Transverse colon (tissue), 4 donors: ENCODE results near the gene EEFSEC. TPM values are rescaled to one million over a fixed set of nuclear protein-coding genes. Genes with fewer than 3 reads are reported as not detected.

Source experiments
- DNase-seq: peaks from one replicate; pipeline ENCODE4 v3.0.0-alpha.2; 2019
- H3K27ac ChIP-seq, 4 donors: fragments of 200-600 bp; sonication (generic); 2 replicates each; pipeline ENCODE4 v1.5.1; 2016 to 2018; ENCODE audit warnings: inconsistent platforms in 4 of 4
- H3K27me3 ChIP-seq: fragments of 200-600 bp; sonication (generic); 2 replicates; pipeline ENCODE4 v1.5.1; 2017; ENCODE audit warnings: inconsistent platforms
- H3K36me3 ChIP-seq, 4 donors: fragments of 200-600 bp; sonication (generic); 2 replicates each; pipeline ENCODE4 v1.5.1; 2017 to 2019; ENCODE audit warnings: inconsistent platforms in 4 of 4
- H3K4me1 ChIP-seq, 4 donors: fragments of 200-600 bp; sonication (generic); 2 replicates each; pipeline ENCODE4 v1.5.1; 2017 to 2020; ENCODE audit warnings: inconsistent platforms in 4 of 4
- H3K4me3 ChIP-seq, 4 donors: fragments of 200-600 bp; sonication (generic); 1 replicate in 1 of 4; 2 replicates in 3 of 4; pipeline versions ENCODE4 v1.5.1 to v1.6.1; 2017 to 2019; ENCODE audit warnings: inconsistent platforms in 4 of 4
- H3K9me3 ChIP-seq, 2 donors: fragments of 200-600 bp; sonication (generic); 2 replicates each; pipeline ENCODE4 v1.5.1; 2017 to 2019; ENCODE audit warnings: inconsistent platforms in 2 of 2
- EP300 ChIP-seq: sonication (generic); formaldehyde crosslinking; IDR thresholded peaks from one replicate; pipeline ENCODE4 v1.6.1; 2017; ENCODE audit warnings: antibody characterized with exemption, low read depth
- POLR2A ChIP-seq: fragments of 450-650 bp; IDR thresholded peaks from one replicate; pipeline ENCODE4 v1.6.1; 2016; ENCODE audit warnings: antibody characterized with exemption, mild to moderate bottlenecking, moderate library complexity
- POLR2AphosphoS5 ChIP-seq, 3 donors: sonication (generic); formaldehyde crosslinking; IDR thresholded peaks; one replicate each; pipeline ENCODE4 v1.6.1; 2016; ENCODE audit warnings: antibody characterized with exemption in 3 of 3
- WGBS, 2 donors: methylation state at CpG; one replicate each; pipeline ENCODE4 v1.1.5; 2018; ENCODE audit warnings: low coverage in 1 of 2; 5-methylcytosine and 5-hydroxymethylcytosine counted together
- in situ Hi-C, 4 donors: fragments of 200-750 bp; cut with MboI; loops; one replicate each; pipeline versions ENCODE4 v1.15.0 to v1.15.1; 2017; ENCODE audit warnings: low sequenced_read_pairs in 3 of 4, low pct_ligation_motif_present in 1 of 4, low pct_unique_long_range_greater_than_20kb in 1 of 4
- intact Hi-C: fragments of 100-400 bp; cut with DNase I; formaldehyde crosslinking; loops from one replicate; pipeline ENCODE4 v1.15.1; 2023; ENCODE audit warnings: low total_unique reads
- total RNA-seq, 4 donors: library from RNA; depleted of rRNA; stranded (reverse); fragments of >200 nt; gene quantifications; one replicate each; pipeline ENCODE4 v1.1.0, GENCODE V29; 2016
- TF ChIP-seq, protein P1 (sequence below), 5 experiments: fragments of 200-600 bp in 3 of 5; fragments of 450-650 bp in 2 of 5; sonication (generic) in 3 of 5; IDR thresholded peaks; 1 replicate in 2 of 5; 2 replicates in 3 of 5; pipeline ENCODE4 v1.5.1; 2016 to 2017; ENCODE audit warnings: antibody characterized with exemption in 5 of 5, inconsistent platforms in 3 of 5, mild to moderate bottlenecking in 2 of 5, moderate library complexity in 1 of 5

The EEFSEC gene
- total RNA-seq, 4 donors from 2014 or later: 10.3 to 16.8 (median 14.2) TPM

GRCh38 chr3:128155616-128156360, 2.5 kb downstream of the EEFSEC start:
- H3K27me3 ChIP-seq: no peaks in the 10 kb centered on the region
- no peak overlapping the region for H3K27ac ChIP-seq
- no peaks in the 10 kb centered on the region for H3K9me3 ChIP-seq
- in situ Hi-C loops (loop anchor here in 1 of 4 donors (25.0 kb wide), 1 partner anchor 332 kb away; the partner anchor contains the start of gene GATA2), intact Hi-C loops (no loop called here)
- no peak for DNase-seq
- 89 to 95% methylated on average over 2 to 3 of the region's 3 CpGs for WGBS, 2 donors
- H3K4me3 ChIP-seq: no peak overlapping the region
- H3K4me1 ChIP-seq: peaks cover 5 to 12% (median 10%) of the 10 kb centered on the region in 4 donors
- no peaks in the 10 kb centered on the region for H3K36me3 ChIP-seq
- TF ChIP-seq EP300: no peak

- no peak overlapping the region for H3K4me3 ChIP-seq
- no peaks in the 10 kb centered on the region for H3K36me3 ChIP-seq
- H3K9me3 ChIP-seq: no peaks in the 10 kb centered on the region
- in situ Hi-C loops (loop anchor here in 1 of 4 donors (25.0 kb wide), 1 partner anchor 327 kb away; the partner anchor contains the start of gene GATA2), intact Hi-C loops (no loop called here)
- 97 to 100% methylated on average over 1 to 5 of the region's 5 CpGs for WGBS, 2 donors
- H3K27ac ChIP-seq: no peak overlapping the region
- no peak for TF ChIP-seq EP300
- TF ChIP-seq, protein P1, sequence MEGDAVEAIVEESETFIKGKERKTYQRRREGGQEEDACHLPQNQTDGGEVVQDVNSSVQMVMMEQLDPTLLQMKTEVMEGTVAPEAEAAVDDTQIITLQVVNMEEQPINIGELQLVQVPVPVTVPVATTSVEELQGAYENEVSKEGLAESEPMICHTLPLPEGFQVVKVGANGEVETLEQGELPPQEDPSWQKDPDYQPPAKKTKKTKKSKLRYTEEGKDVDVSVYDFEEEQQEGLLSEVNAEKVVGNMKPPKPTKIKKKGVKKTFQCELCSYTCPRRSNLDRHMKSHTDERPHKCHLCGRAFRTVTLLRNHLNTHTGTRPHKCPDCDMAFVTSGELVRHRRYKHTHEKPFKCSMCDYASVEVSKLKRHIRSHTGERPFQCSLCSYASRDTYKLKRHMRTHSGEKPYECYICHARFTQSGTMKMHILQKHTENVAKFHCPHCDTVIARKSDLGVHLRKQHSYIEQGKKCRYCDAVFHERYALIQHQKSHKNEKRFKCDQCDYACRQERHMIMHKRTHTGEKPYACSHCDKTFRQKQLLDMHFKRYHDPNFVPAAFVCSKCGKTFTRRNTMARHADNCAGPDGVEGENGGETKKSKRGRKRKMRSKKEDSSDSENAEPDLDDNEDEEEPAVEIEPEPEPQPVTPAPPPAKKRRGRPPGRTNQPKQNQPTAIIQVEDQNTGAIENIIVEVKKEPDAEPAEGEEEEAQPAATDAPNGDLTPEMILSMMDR (IDR thresholded peaks at IDR 0.05): no peak
- no peak for DNase-seq
- H3K27me3 ChIP-seq: no peaks in the 10 kb centered on the region
- no peaks in the 10 kb centered on the region for H3K4me1 ChIP-seq
Observed at GRCh38 chr3:128160661-128161060, 7.4 kb downstream of the EEFSEC start.

GRCh38 chr3:128163432-128163831, 10.2 kb downstream of the EEFSEC start:
- in situ Hi-C loops: loop anchor here in 1 of 4 donors (25.0 kb wide), 1 partner anchor 324 kb away; the partner anchor contains the start of gene GATA2
- 77 to 94% methylated on average over 4 to 5 of the region's 5 CpGs for WGBS, 2 donors
- H3K4me1 ChIP-seq: no peaks in the 10 kb centered on the region
- intact Hi-C loops: no loop called here
- TF ChIP-seq, protein P1 (IDR thresholded peaks at IDR 0.05): no peak
- TF ChIP-seq POLR2A (no peak), POLR2AphosphoS5 (IDR thresholded peaks at IDR 0.05) (no peak), EP300 (no peak)
- no peaks in the 10 kb centered on the region for H3K9me3 ChIP-seq
- H3K36me3 ChIP-seq: no peaks in the 10 kb centered on the region
- H3K4me3 ChIP-seq: no peak overlapping the region
- DNase-seq: no peak
- no peak overlapping the region for H3K27ac ChIP-seq
- no peaks in the 10 kb centered on the region for H3K27me3 ChIP-seq

- Histone ChIP-seq H3K27me3 (no peaks in the 10 kb centered on the region), H3K4me1 (no peaks in the 10 kb centered on the region), H3K36me3 (no peaks in the 10 kb centered on the region), H3K27ac (no peak overlapping the region), H3K9me3 (no peaks in the 10 kb centered on the region), H3K4me3 (no peak overlapping the region)
- whole genome bisulfite sequencing, 2 donors: 93 to 100% methylated on average over 3 to 5 of the region's 5 CpGs
- intact Hi-C loops: no loop called here
- in situ Hi-C loops: loop anchor here in 1 of 4 donors (25.0 kb wide), 1 partner anchor 320 kb away; the partner anchor contains the start of gene GATA2
- no peak for DNase-seq
- TF ChIP-seq EP300 (no peak), POLR2AphosphoS5 (IDR thresholded peaks at IDR 0.05) (no peak), POLR2A (no peak)
- TF ChIP-seq, protein P1 (IDR thresholded peaks at IDR 0.05): no peak
Observed at GRCh38 chr3:128166971-128167453, 13.7 kb downstream of the EEFSEC start.
